SK-N-SH (cell line): ENCODE measurements around the gene SYNM. TPM values are rescaled to one million over a fixed set of nuclear protein-coding genes. Genes with fewer than 3 reads are reported as not detected.

Experiments used
- CTCF ChIA-PET: fragments of 300-600, 350-600 bp; formaldehyde crosslinking; extraction: SDS; loops from one replicate; lab custom pipeline; 2021; lab: Yijun Ruan, JAX
- POLR2A ChIA-PET: fragments of 350-600 bp; sonication (Branson Sonifier 250); formaldehyde crosslinking; extraction: SDS; loops from one replicate; lab custom pipeline; 2020; ENCODE audit warnings: antibody characterized with exemption, inconsistent platforms; lab: Yijun Ruan, JAX
- DNase-seq: peaks from one replicate; pipeline ENCODE4 v3.0.0; 2012
- H2AFZ ChIP-seq: fragments of 200-600 bp; sonication (generic); 2 replicates; pipeline ENCODE4 v1.8.1; 2016; ENCODE audit warnings: antibody characterized with exemption, mild to moderate bottlenecking, low read depth
- H3F3A ChIP-seq: fragments of 200-600 bp; sonication (generic); replicated peaks from 2 replicates; pipeline ENCODE3; 2016; ENCODE audit warnings: antibody characterized with exemption, mild to moderate bottlenecking; ENCODE audit not compliant: insufficient read depth
- H3K27ac ChIP-seq, 2 experiments: fragments of 200-500 bp in 1 of 2; fragments of 200-600 bp in 1 of 2; sonication (Bioruptor generic) in 1 of 2; sonication (generic), shearing (Covaris generic) in 1 of 2; 2 replicates each; pipeline versions ENCODE4 v1.5.1 to v1.6.1; 2014 to 2016; ENCODE audit warnings: low read depth in 2 of 2, inconsistent platforms in 1 of 2, low read length in 1 of 2, mild to moderate bottlenecking in 1 of 2, mixed read lengths in 1 of 2
- H3K27me3 ChIP-seq: fragments of 200-600 bp; sonication (generic), shearing (Covaris generic); 2 replicates; pipeline ENCODE4 v1.6.1; 2016; ENCODE audit warnings: mixed run types; ENCODE audit not compliant: insufficient read depth
- H3K36me3 ChIP-seq, 2 experiments: fragments of 200-500 bp in 1 of 2; fragments of 200-600 bp in 1 of 2; sonication (Bioruptor generic) in 1 of 2; sonication (generic) in 1 of 2; replicated peaks in 1 of 2; 2 replicates each; pipeline versions ENCODE3 to v1.5.1; 2014 to 2016; ENCODE audit warnings: low read length in 1 of 2, mild to moderate bottlenecking in 1 of 2; ENCODE audit not compliant: insufficient read depth in 2 of 2, control insufficient read depth in 1 of 2
- H3K4me1 ChIP-seq, 2 experiments: fragments of 200-500 bp in 1 of 2; fragments of 200-600 bp in 1 of 2; sonication (Bioruptor generic) in 1 of 2; sonication (generic), shearing (Covaris generic) in 1 of 2; 2 replicates each; pipeline versions ENCODE4 v1.5.1 to v1.6.1; 2014 to 2016; ENCODE audit warnings: low read depth in 1 of 2, low read length in 1 of 2, mixed run types in 1 of 2; ENCODE audit not compliant: insufficient read depth in 2 of 2, control insufficient read depth in 1 of 2
- H3K4me2 ChIP-seq: fragments of 200-600 bp; sonication (generic), shearing (Covaris generic); 2 replicates; pipeline ENCODE4 v1.6.1; 2017; ENCODE audit warnings: mixed run types
- H3K4me3 ChIP-seq, 2 experiments: fragments of 200-500 bp in 1 of 2; fragments of 200-600 bp in 1 of 2; sonication (Bioruptor generic) in 1 of 2; sonication (generic), shearing (Covaris generic) in 1 of 2; 2 replicates each; pipeline versions ENCODE4 v1.5.1 to v1.8.1; 2014 to 2016; ENCODE audit warnings: low read depth in 2 of 2, inconsistent platforms in 1 of 2, low read length in 1 of 2, mild to moderate bottlenecking in 1 of 2, mixed read lengths in 1 of 2, moderate library complexity in 1 of 2
- H3K79me2 ChIP-seq: fragments of 200-600 bp; sonication (generic); 2 replicates; pipeline ENCODE4 v1.8.1; 2017; ENCODE audit warnings: mild to moderate bottlenecking; ENCODE audit not compliant: insufficient read depth
- H3K9ac ChIP-seq: fragments of 200-600 bp; sonication (generic); 2 replicates; pipeline ENCODE4 v1.6.1; 2017; ENCODE audit warnings: mixed run types
- H3K9me2 ChIP-seq: fragments of 200-600 bp; sonication (generic); 2 replicates; pipeline ENCODE4 v1.6.1; 2017; ENCODE audit warnings: mixed run types
- H3K9me3 ChIP-seq: fragments of 200-600 bp; sonication (generic); 2 replicates; pipeline ENCODE4 v1.6.1; 2017; ENCODE audit warnings: mixed run types, mild to moderate bottlenecking, moderate library complexity
- H4K20me1 ChIP-seq: fragments of 200-600 bp; sonication (generic); 2 replicates; pipeline ENCODE4 v1.6.1; 2017; ENCODE audit warnings: mild to moderate bottlenecking, mixed run types; ENCODE audit not compliant: insufficient read depth
- CTCF ChIP-seq: fragments of 200-600 bp; sonication (generic); IDR thresholded peaks from 2 replicates; pipeline ENCODE4 v1.6.1; 2017; ENCODE audit warnings: antibody characterized with exemption, mild to moderate bottlenecking, moderate library complexity
- FOXM1 ChIP-seq: IDR thresholded peaks from 2 replicates; pipeline ENCODE4 v1.4.0; 2012; ENCODE audit warnings: low read depth, mild to moderate bottlenecking
- GATA2 ChIP-seq: sonication (generic); formaldehyde crosslinking; IDR thresholded peaks from 2 replicates; pipeline ENCODE4 v1.5.0; 2020; ENCODE audit warnings: mild to moderate bottlenecking, missing genetic modification reagents
- IRF3 ChIP-seq: fragments of 150-350 bp; IDR thresholded peaks from 2 replicates; pipeline ENCODE4 v1.6.1; 2016; ENCODE audit warnings: mild to moderate bottlenecking, low read depth, low read length
- MEF2A ChIP-seq: IDR thresholded peaks from 2 replicates; pipeline ENCODE4 v1.4.0; 2012; ENCODE audit warnings: low read depth, borderline replicate concordance
- POLR2AphosphoS5 ChIP-seq: IDR thresholded peaks from 2 replicates; pipeline ENCODE4 v1.6.1; 2012; ENCODE audit warnings: low read depth, low read length
- RCOR1 ChIP-seq: fragments of 150-350 bp; IDR thresholded peaks from 2 replicates; pipeline ENCODE4 v1.6.1; 2017; ENCODE audit warnings: antibody characterized with exemption, low read length
- REST ChIP-seq: IDR thresholded peaks from 2 replicates; pipeline ENCODE4 v1.6.1; 2012; ENCODE audit warnings: mild to moderate bottlenecking, low read depth, low read length, moderate library complexity
- SIN3A ChIP-seq: IDR thresholded peaks from 2 replicates; pipeline ENCODE4 v1.6.1; 2012; ENCODE audit warnings: low read depth, mild to moderate bottlenecking, low read length, moderate library complexity, borderline replicate concordance
- TEAD4 ChIP-seq: IDR thresholded peaks from 2 replicates; pipeline ENCODE4 v1.4.0; 2012; ENCODE audit warnings: mild to moderate bottlenecking, borderline replicate concordance; ENCODE audit not compliant: insufficient read depth
- USF2 ChIP-seq: fragments of 150-350 bp; IDR thresholded peaks from 2 replicates; pipeline ENCODE4 v1.6.1; 2017; ENCODE audit warnings: antibody characterized with exemption, low read length, low read depth, borderline replicate concordance
- YY1 ChIP-seq: IDR thresholded peaks from 2 replicates; pipeline ENCODE4 v1.4.0; 2012; ENCODE audit warnings: low read depth, mild to moderate bottlenecking
- WGBS: methylation state at CpG from one replicate; pipeline ENCODE4 v1.1.6; 2017; ENCODE audit warnings: low lambda C conversion rate; 5-methylcytosine and 5-hydroxymethylcytosine counted together
- polyA plus RNA-seq, 3 experiments: library from polyadenylated mRNA; depleted of rRNA; stranded (reverse); fragments of >200 nt; gene quantifications; 2 replicates each; pipeline ENCODE4 v1.2.3, GENCODE V29; 2012

Gene SYNM
- polyA plus RNA-seq, 1 of the 3 experiments (the other 2 are of a cell fraction), result 5.0 TPM

GRCh38 chr15:99167640-99168039 is 62.8 kb downstream of the SYNM start:
- TF ChIP-seq FOXM1 (no peak), TEAD4 (no peak), YY1 (no peak), GATA2 (CRISPR knock-in tag) (no peak), SIN3A (no peak), POLR2AphosphoS5 (no peak), USF2 (no peak), MEF2A (no peak), RCOR1 (no peak), CTCF (no peak), REST (no peak), IRF3 (no peak)
- Histone ChIP-seq H3K9me2 (no peaks in the 10 kb centered on the region), H3K27ac (no peak overlapping the region), H3K4me1 (peaks cover 2 to 11% of the 10 kb centered on the region in 2 experiments; a peak in 3 of 4 replicates), H3K4me3 (no peak overlapping the region), H3K9ac (no peak overlapping the region), H3K4me2 (no peak overlapping the region), H3K79me2 (no peaks in the 10 kb centered on the region), H3K36me3 (no peaks in the 10 kb centered on the region), H4K20me1 (no peaks in the 10 kb centered on the region), H3K27me3 (no peaks in the 10 kb centered on the region), H3F3A (peaks cover 5% of the 10 kb centered on the region), H2AFZ (no peak overlapping the region), H3K9me3 (no peaks in the 10 kb centered on the region)
- CTCF ChIA-PET, result interaction anchor here (1.2 kb wide), 1 partner anchor 46 kb away, joined by 4 read pairs; no protein-coding TSS in a partner anchor
- POLR2A ChIA-PET, result no interaction called here
- DNase-seq, result no peak
- WGBS, result 94% methylated on average over 6 of the region's 6 CpGs
